Measurements from ENCODE around the gene LRP10.

DNA sequence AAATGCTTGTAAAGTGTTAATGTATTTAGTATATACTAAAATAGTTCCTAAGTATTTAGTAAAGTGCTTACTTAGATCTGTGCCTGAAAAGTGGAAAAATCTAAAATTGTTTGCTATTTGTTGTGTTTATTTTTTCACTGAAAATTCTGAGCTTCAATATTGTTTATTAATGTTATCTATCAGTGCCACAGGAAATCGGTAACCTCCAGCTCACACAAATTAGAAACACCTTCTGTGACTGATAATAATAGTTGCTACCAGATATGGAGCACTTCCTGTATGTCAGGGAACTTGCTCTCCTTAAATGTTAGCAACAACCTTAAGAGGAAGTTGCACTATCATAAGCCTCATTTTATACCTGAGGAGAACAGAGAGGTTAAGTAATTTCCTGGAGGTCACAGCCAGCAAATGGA, 723 bp upstream of the LRP10 start:
- TF ChIP-seq POLR2AphosphoS5 (IDR thresholded peaks at IDR 0.05; ENCODE audit: insufficient read depth in 1 of 2, low read depth in 1 of 2) (no peak), POLR2A (IDR thresholded peaks at IDR 0.05) (no peak)

Data from vagina (tissue), 2 donors.